SK-N-SH (cell line): ENCODE measurements around the gene MAP6D1. TPM values are rescaled to one million over a fixed set of nuclear protein-coding genes. Genes with fewer than 3 reads are reported as not detected.

Source experiments
- CTCF ChIA-PET: fragments of 300-600, 350-600 bp; formaldehyde crosslinking; extraction: SDS; loops from one replicate; lab custom pipeline; 2021; lab: Yijun Ruan, JAX
- POLR2A ChIA-PET: fragments of 350-600 bp; sonication (Branson Sonifier 250); formaldehyde crosslinking; extraction: SDS; loops from one replicate; lab custom pipeline; 2020; ENCODE audit warnings: antibody characterized with exemption, inconsistent platforms; lab: Yijun Ruan, JAX
- DNase-seq: peaks from one replicate; pipeline ENCODE4 v3.0.0; 2012
- H2AFZ ChIP-seq: fragments of 200-600 bp; sonication (generic); 2 replicates; pipeline ENCODE4 v1.8.1; 2016; ENCODE audit warnings: antibody characterized with exemption, mild to moderate bottlenecking, low read depth
- H3F3A ChIP-seq: fragments of 200-600 bp; sonication (generic); replicated peaks from 2 replicates; pipeline ENCODE3; 2016; ENCODE audit warnings: antibody characterized with exemption, mild to moderate bottlenecking; ENCODE audit not compliant: insufficient read depth
- H3K27ac ChIP-seq, 2 experiments: fragments of 200-500 bp in 1 of 2; fragments of 200-600 bp in 1 of 2; sonication (Bioruptor generic) in 1 of 2; sonication (generic), shearing (Covaris generic) in 1 of 2; 2 replicates each; pipeline versions ENCODE4 v1.5.1 to v1.6.1; 2014 to 2016; ENCODE audit warnings: low read depth in 2 of 2, inconsistent platforms in 1 of 2, low read length in 1 of 2, mild to moderate bottlenecking in 1 of 2, mixed read lengths in 1 of 2
- H3K27me3 ChIP-seq: fragments of 200-600 bp; sonication (generic), shearing (Covaris generic); 2 replicates; pipeline ENCODE4 v1.6.1; 2016; ENCODE audit warnings: mixed run types; ENCODE audit not compliant: insufficient read depth
- H3K36me3 ChIP-seq, 2 experiments: fragments of 200-500 bp in 1 of 2; fragments of 200-600 bp in 1 of 2; sonication (Bioruptor generic) in 1 of 2; sonication (generic) in 1 of 2; replicated peaks in 1 of 2; 2 replicates each; pipeline versions ENCODE3 to v1.5.1; 2014 to 2016; ENCODE audit warnings: low read length in 1 of 2, mild to moderate bottlenecking in 1 of 2; ENCODE audit not compliant: insufficient read depth in 2 of 2, control insufficient read depth in 1 of 2
- H3K4me1 ChIP-seq, 2 experiments: fragments of 200-500 bp in 1 of 2; fragments of 200-600 bp in 1 of 2; sonication (Bioruptor generic) in 1 of 2; sonication (generic), shearing (Covaris generic) in 1 of 2; 2 replicates each; pipeline versions ENCODE4 v1.5.1 to v1.6.1; 2014 to 2016; ENCODE audit warnings: low read depth in 1 of 2, low read length in 1 of 2, mixed run types in 1 of 2; ENCODE audit not compliant: insufficient read depth in 2 of 2, control insufficient read depth in 1 of 2
- H3K4me2 ChIP-seq: fragments of 200-600 bp; sonication (generic), shearing (Covaris generic); 2 replicates; pipeline ENCODE4 v1.6.1; 2017; ENCODE audit warnings: mixed run types
- H3K4me3 ChIP-seq, 2 experiments: fragments of 200-500 bp in 1 of 2; fragments of 200-600 bp in 1 of 2; sonication (Bioruptor generic) in 1 of 2; sonication (generic), shearing (Covaris generic) in 1 of 2; 2 replicates each; pipeline versions ENCODE4 v1.5.1 to v1.8.1; 2014 to 2016; ENCODE audit warnings: low read depth in 2 of 2, inconsistent platforms in 1 of 2, low read length in 1 of 2, mild to moderate bottlenecking in 1 of 2, mixed read lengths in 1 of 2, moderate library complexity in 1 of 2
- H3K79me2 ChIP-seq: fragments of 200-600 bp; sonication (generic); 2 replicates; pipeline ENCODE4 v1.8.1; 2017; ENCODE audit warnings: mild to moderate bottlenecking; ENCODE audit not compliant: insufficient read depth
- H3K9ac ChIP-seq: fragments of 200-600 bp; sonication (generic); 2 replicates; pipeline ENCODE4 v1.6.1; 2017; ENCODE audit warnings: mixed run types
- H3K9me2 ChIP-seq: fragments of 200-600 bp; sonication (generic); 2 replicates; pipeline ENCODE4 v1.6.1; 2017; ENCODE audit warnings: mixed run types
- H3K9me3 ChIP-seq: fragments of 200-600 bp; sonication (generic); 2 replicates; pipeline ENCODE4 v1.6.1; 2017; ENCODE audit warnings: mixed run types, mild to moderate bottlenecking, moderate library complexity
- H4K20me1 ChIP-seq: fragments of 200-600 bp; sonication (generic); 2 replicates; pipeline ENCODE4 v1.6.1; 2017; ENCODE audit warnings: mild to moderate bottlenecking, mixed run types; ENCODE audit not compliant: insufficient read depth
- CTCF ChIP-seq: fragments of 200-600 bp; sonication (generic); IDR thresholded peaks from 2 replicates; pipeline ENCODE4 v1.6.1; 2017; ENCODE audit warnings: antibody characterized with exemption, mild to moderate bottlenecking, moderate library complexity
- ELF1 ChIP-seq: IDR thresholded peaks from 2 replicates; pipeline ENCODE4 v1.4.0; 2012
- EP300 ChIP-seq, 2 experiments: IDR thresholded peaks; 2 replicates each; pipeline versions ENCODE4 v1.4.0 to v1.6.1; 2012; ENCODE audit warnings: borderline replicate concordance in 1 of 2, low read depth in 1 of 2, low read length in 1 of 2
- FOXJ3 ChIP-seq: sonication (generic); formaldehyde crosslinking; IDR thresholded peaks from 2 replicates; pipeline ENCODE4 v1.5.1; 2020; ENCODE audit warnings: mild to moderate bottlenecking, missing genetic modification reagents
- FOXM1 ChIP-seq: IDR thresholded peaks from 2 replicates; pipeline ENCODE4 v1.4.0; 2012; ENCODE audit warnings: low read depth, mild to moderate bottlenecking
- IRF3 ChIP-seq: fragments of 150-350 bp; IDR thresholded peaks from 2 replicates; pipeline ENCODE4 v1.6.1; 2016; ENCODE audit warnings: mild to moderate bottlenecking, low read depth, low read length
- MXI1 ChIP-seq: IDR thresholded peaks from 2 replicates; pipeline ENCODE4 v1.6.1; 2012; ENCODE audit warnings: mild to moderate bottlenecking, low read depth, low read length, improper control_type of control experiment
- PBX3 ChIP-seq: IDR thresholded peaks from 2 replicates; pipeline ENCODE4; 2012
- POLR2AphosphoS5 ChIP-seq: IDR thresholded peaks from 2 replicates; pipeline ENCODE4 v1.6.1; 2012; ENCODE audit warnings: low read depth, low read length
- RAD21 ChIP-seq: IDR thresholded peaks from 2 replicates; pipeline ENCODE4 v1.6.1; 2012; ENCODE audit warnings: mild to moderate bottlenecking, low read length
- RCOR1 ChIP-seq: fragments of 150-350 bp; IDR thresholded peaks from 2 replicates; pipeline ENCODE4 v1.6.1; 2017; ENCODE audit warnings: antibody characterized with exemption, low read length
- SMC3 ChIP-seq: IDR thresholded peaks from 2 replicates; pipeline ENCODE4 v1.6.1; 2012; ENCODE audit warnings: low read depth, low read length, improper control_type of control experiment
- TEAD4 ChIP-seq: IDR thresholded peaks from 2 replicates; pipeline ENCODE4 v1.4.0; 2012; ENCODE audit warnings: mild to moderate bottlenecking, borderline replicate concordance; ENCODE audit not compliant: insufficient read depth
- YY1 ChIP-seq: IDR thresholded peaks from 2 replicates; pipeline ENCODE4 v1.4.0; 2012; ENCODE audit warnings: low read depth, mild to moderate bottlenecking
- WGBS: methylation state at CpG from one replicate; pipeline ENCODE4 v1.1.6; 2017; ENCODE audit warnings: low lambda C conversion rate; 5-methylcytosine and 5-hydroxymethylcytosine counted together
- polyA plus RNA-seq, 3 experiments: library from polyadenylated mRNA; depleted of rRNA; stranded (reverse); fragments of >200 nt; gene quantifications; 2 replicates each; pipeline ENCODE4 v1.2.3, GENCODE V29; 2012

MAP6D1 gene
- polyA plus RNA-seq (2012; rRNA removed): 2.6 and 3.4 TPM in 2 replicates
- 2.0 and 3.3 TPM in 2 replicates for polyA plus RNA-seq (2012; cell fraction: cytosol; rRNA removed)
- 3.0 and 4.1 TPM in 2 replicates for polyA plus RNA-seq (2012; cell fraction: nucleus; rRNA removed)

- Histone ChIP-seq H3K36me3 (peaks cover 0 to 22% of the 10 kb centered on the region in 2 experiments), H4K20me1 (0 out of 2 replicates have a peak, but pooled peaks cover 3% of the 10 kb centered on the region), H3K4me3 (peak within 1 kb of the TSS; percentile 61), H3F3A (peaks cover 11% of the 10 kb centered on the region), H3K79me2 (no peaks in the 10 kb centered on the region), H3K4me1 (peaks cover 0 to 26% of the 10 kb centered on the region in 2 experiments; a peak in 2 of 4 replicates), H2AFZ (peak within 1 kb of the TSS; percentile 74; the same call in 1 of the 2 replicates), H3K9ac (peak within 1 kb of the TSS; percentile 41; the same call in 1 of the 2 replicates), H3K4me2 (peak within 1 kb of the TSS; percentile 82), H3K27me3 (no peaks in the 10 kb centered on the region), H3K27ac (0 out of 4 replicates have a peak within 1 kb of the TSS, but pooled peaks of 1 of the 2 experiments have one; percentile 30), H3K9me2 (no peaks in the 10 kb centered on the region), H3K9me3 (no peaks in the 10 kb centered on the region)
- 40% methylated on average over 6 of the region's 69 CpGs for WGBS
- ChIA-PET POLR2A (interaction anchor here (1.0 to 2.7 kb wide), 3 partner anchors 15 to 128 kb away, joined by 4 to 9 read pairs (median 5); partner anchors contain the start of genes PARL and YEATS2), CTCF (interaction anchor here (0.7 to 4.1 kb wide), 14 partner anchors 8 to 78 kb away, joined by 3 to 29 read pairs (median 4); partner anchors contain the start of gene PARL)
- peak; percentile 96 for DNase-seq
- TF ChIP-seq SMC3: peak; percentile 28; the same call in 1 of the 2 replicates
- TF ChIP-seq CTCF: peak; percentile 46
- no peak for TF ChIP-seq FOXJ3 (CRISPR knock-in tag)
- peak; percentile 32 for TF ChIP-seq RAD21
- no peak for TF ChIP-seq FOXM1
- no peak for TF ChIP-seq IRF3
- no peak for TF ChIP-seq ELF1
- no peak for TF ChIP-seq EP300 (IDR thresholded peaks at IDR 0.05; ENCODE audit: borderline replicate concordance in 1 of 2, low read depth in 1 of 2, low read length in 1 of 2)
- TF ChIP-seq MXI1: no peak
- TF ChIP-seq YY1: no peak
- no peak for TF ChIP-seq TEAD4
- TF ChIP-seq POLR2AphosphoS5: no peak
- TF ChIP-seq PBX3: 0 out of 2 replicates have a peak, but pooled peaks have one; percentile 11
- TF ChIP-seq RCOR1: no peak
Observed at GRCh38 chr3:183825456-183826161, at the start of gene MAP6D1. Gene MAP6D1, minus strand, starts transcription at chr3:183825577. Its CDS starts 30 bp downstream, at chr3:183825547.
